ENCODE data around the gene SAMD11.
"Not testable (repeated sequence)": the region's sequence is repeated elsewhere in the genome, so short reads cannot be mapped to it uniquely, and the experiment has no call there.

SAMD11 gene

GRCh38 chr1:983798-984475 lies 60.2 kb downstream of the SAMD11 start:
- TF ChIP-seq SPI1 (IDR thresholded peaks at IDR 0.05; ENCODE audit: borderline replicate concordance, low read depth), result no peak
- peak; percentile 37 for TF ChIP-seq CTCF (IDR thresholded peaks at IDR 0.05; ENCODE audit: insufficient read depth, low read length)
- TF ChIP-seq POLR2AphosphoS5 (IDR thresholded peaks at IDR 0.05; ENCODE audit: low read depth), result no peak
- TF ChIP-seq GABPA (IDR thresholded peaks at IDR 0.05; ENCODE audit: low read depth), result no peak
- TF ChIP-seq, protein P1, sequence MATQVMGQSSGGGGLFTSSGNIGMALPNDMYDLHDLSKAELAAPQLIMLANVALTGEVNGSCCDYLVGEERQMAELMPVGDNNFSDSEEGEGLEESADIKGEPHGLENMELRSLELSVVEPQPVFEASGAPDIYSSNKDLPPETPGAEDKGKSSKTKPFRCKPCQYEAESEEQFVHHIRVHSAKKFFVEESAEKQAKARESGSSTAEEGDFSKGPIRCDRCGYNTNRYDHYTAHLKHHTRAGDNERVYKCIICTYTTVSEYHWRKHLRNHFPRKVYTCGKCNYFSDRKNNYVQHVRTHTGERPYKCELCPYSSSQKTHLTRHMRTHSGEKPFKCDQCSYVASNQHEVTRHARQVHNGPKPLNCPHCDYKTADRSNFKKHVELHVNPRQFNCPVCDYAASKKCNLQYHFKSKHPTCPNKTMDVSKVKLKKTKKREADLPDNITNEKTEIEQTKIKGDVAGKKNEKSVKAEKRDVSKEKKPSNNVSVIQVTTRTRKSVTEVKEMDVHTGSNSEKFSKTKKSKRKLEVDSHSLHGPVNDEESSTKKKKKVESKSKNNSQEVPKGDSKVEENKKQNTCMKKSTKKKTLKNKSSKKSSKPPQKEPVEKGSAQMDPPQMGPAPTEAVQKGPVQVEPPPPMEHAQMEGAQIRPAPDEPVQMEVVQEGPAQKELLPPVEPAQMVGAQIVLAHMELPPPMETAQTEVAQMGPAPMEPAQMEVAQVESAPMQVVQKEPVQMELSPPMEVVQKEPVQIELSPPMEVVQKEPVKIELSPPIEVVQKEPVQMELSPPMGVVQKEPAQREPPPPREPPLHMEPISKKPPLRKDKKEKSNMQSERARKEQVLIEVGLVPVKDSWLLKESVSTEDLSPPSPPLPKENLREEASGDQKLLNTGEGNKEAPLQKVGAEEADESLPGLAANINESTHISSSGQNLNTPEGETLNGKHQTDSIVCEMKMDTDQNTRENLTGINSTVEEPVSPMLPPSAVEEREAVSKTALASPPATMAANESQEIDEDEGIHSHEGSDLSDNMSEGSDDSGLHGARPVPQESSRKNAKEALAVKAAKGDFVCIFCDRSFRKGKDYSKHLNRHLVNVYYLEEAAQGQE (IDR thresholded peaks at IDR 0.05; ENCODE audit: insufficient replicate concordance, low read depth), result no peak
- Histone ChIP-seq H3K27me3 (ENCODE audit: insufficient read depth, poor library complexity, severe bottlenecking) (peaks cover 34% of the 10 kb centered on the region), H3K4me3 (replicated peaks; ENCODE audit: insufficient read depth, low read length) (no peak overlapping the region), H3K27ac (replicated peaks) (no peak overlapping the region)
- no peak for DNase-seq (ENCODE audit: low read depth in 1 of 2, low spot score in 1 of 2)

GRCh38 chr1:984476-984814 lies 60.7 kb downstream of the SAMD11 start:
- no peak for DNase-seq (ENCODE audit: low read depth in 1 of 2, low spot score in 1 of 2)
- Histone ChIP-seq H3K4me3 (replicated peaks; ENCODE audit: insufficient read depth, low read length) (no peak overlapping the region), H3K27me3 (ENCODE audit: insufficient read depth, poor library complexity, severe bottlenecking) (peaks cover 31% of the 10 kb centered on the region), H3K27ac (replicated peaks) (no peak overlapping the region)
- TF ChIP-seq CTCF (IDR thresholded peaks at IDR 0.05; ENCODE audit: insufficient read depth, low read length) (no peak), SPI1 (IDR thresholded peaks at IDR 0.05; ENCODE audit: borderline replicate concordance, low read depth) (no peak), POLR2AphosphoS5 (IDR thresholded peaks at IDR 0.05; ENCODE audit: low read depth) (no peak), GABPA (IDR thresholded peaks at IDR 0.05; ENCODE audit: low read depth) (no peak)
- TF ChIP-seq, protein P1 (IDR thresholded peaks at IDR 0.05; ENCODE audit: insufficient replicate concordance, low read depth), result no peak

- TF ChIP-seq POLR2AphosphoS5 (IDR thresholded peaks at IDR 0.05; ENCODE audit: low read depth) (no peak), GABPA (IDR thresholded peaks at IDR 0.05; ENCODE audit: low read depth) (no peak), CTCF (IDR thresholded peaks at IDR 0.05; ENCODE audit: insufficient read depth, low read length) (no peak), SPI1 (IDR thresholded peaks at IDR 0.05; ENCODE audit: borderline replicate concordance, low read depth) (no peak)
- TF ChIP-seq, protein P1 (IDR thresholded peaks at IDR 0.05; ENCODE audit: insufficient replicate concordance, low read depth), result no peak
Measured at GRCh38 chr1:985126-985525, 61.4 kb downstream of the SAMD11 start.

DNA sequence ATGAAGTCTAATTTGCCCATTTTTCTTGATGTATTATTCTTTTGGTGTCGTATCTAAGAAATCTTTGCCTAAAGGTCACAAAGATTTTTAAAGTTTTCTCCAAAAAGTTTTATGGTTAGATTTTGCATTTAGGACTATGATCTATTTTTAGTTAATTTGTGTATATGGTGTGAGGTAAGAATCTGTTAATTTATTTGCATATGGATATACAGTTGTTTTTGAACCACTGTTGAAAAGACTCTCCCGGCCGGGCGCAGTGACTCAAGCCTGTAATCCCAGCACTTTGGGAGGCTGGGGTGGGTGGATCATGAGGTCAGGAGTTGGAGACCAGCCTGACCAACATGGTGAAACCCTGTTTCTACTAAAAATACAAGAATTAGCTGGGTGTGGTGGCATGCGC lies 64.3 kb downstream of the SAMD11 start:
- not testable (repeated sequence) for H3K4me3 ChIP-seq (replicated peaks; ENCODE audit: insufficient read depth, low read length); H3K27ac ChIP-seq (replicated peaks); DNase-seq (ENCODE audit: low read depth in 1 of 2, low spot score in 1 of 2)
- peaks cover 17% of the 10 kb centered on the region for H3K27me3 ChIP-seq (ENCODE audit: insufficient read depth, poor library complexity, severe bottlenecking)

More at GRCh38 chr1:985126-985525, 61.4 kb downstream of the SAMD11 start:
- no peak overlapping the region for H3K27ac ChIP-seq (replicated peaks)
- H3K4me3 ChIP-seq (replicated peaks; ENCODE audit: insufficient read depth, low read length), result no peak overlapping the region
- peaks cover 34% of the 10 kb centered on the region for H3K27me3 ChIP-seq (ENCODE audit: insufficient read depth, poor library complexity, severe bottlenecking)
- no peak for DNase-seq (ENCODE audit: low read depth in 1 of 2, low spot score in 1 of 2)

- peaks cover 16% of the 10 kb centered on the region for H3K27me3 ChIP-seq (ENCODE audit: insufficient read depth, poor library complexity, severe bottlenecking)
- not testable (repeated sequence) for H3K4me3 ChIP-seq (replicated peaks; ENCODE audit: insufficient read depth, low read length); DNase-seq (ENCODE audit: low read depth in 1 of 2, low spot score in 1 of 2); H3K27ac ChIP-seq (replicated peaks)
Measured at GRCh38 chr1:991275-991674, 67.6 kb downstream of the SAMD11 start.
